AG09319 (cell line): ENCODE data around the gene GALC.

Source experiments
- DNase-seq: peaks from one replicate; pipeline ENCODE4 v3.0.0-alpha.2; 2010; ENCODE audit warnings: low read depth; ENCODE audit errors: extremely low read depth
- CTCF ChIP-seq: IDR thresholded peaks from 2 replicates; pipeline ENCODE4 v1.5.1; 2011; ENCODE audit warnings: low read depth, mild to moderate bottlenecking, inconsistent platforms, low read length, moderate library complexity

Gene GALC

GRCh38 chr14:87992718-87993628, at the start of gene GALC:
GALC (minus strand) TSS chr14:87993182; CDS start chr14:87993164, 18 bp downstream.
- no peak for TF ChIP-seq CTCF
- DNase-seq = peak; percentile 66

GRCh38 chr14:88040146-88040545, 47.2 kb upstream of the GALC start:
- DNase-seq = no peak
- no peak for TF ChIP-seq CTCF

DNA sequence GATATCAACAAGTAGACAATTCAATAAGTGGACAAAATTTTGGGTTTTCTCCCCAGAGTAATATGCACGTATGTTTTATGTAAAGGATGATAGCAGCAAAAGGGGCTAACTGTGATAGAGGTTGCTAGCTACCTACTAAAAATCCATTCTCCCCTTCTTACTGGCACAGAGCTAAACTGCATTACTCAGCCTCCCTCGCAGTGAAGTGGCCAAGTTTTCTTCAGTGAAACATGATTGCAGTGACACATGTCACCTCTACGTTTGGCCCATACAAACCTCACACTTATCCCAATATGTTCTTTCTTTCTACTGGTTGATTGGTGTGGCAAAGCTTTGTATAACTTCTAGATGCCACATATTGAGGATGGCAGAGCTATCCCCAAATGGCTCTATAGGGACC, 46.2 kb upstream of the GALC start:
- DNase-seq = no peak
- no peak for TF ChIP-seq CTCF

DNA sequence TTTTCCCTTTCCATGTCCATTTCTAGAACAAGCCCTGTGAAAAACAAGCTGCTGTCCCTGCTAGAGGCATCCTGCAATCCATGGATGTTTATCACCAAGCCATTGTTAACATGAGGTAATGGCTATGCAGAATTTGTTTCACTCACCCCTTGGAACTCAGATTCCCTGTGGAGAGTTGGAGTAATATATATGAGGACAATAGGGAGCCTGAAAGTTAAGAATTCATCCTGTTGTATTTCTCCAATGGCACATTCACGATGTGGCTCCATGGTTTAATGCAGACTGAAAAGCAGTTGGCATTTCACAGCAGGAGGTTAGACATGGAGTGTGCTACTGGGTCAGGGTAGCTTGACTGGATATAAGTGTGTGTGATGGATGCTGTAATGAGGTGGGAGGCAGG, 44.3 kb upstream of the GALC start:
- TF ChIP-seq CTCF = no peak
- no peak for DNase-seq

GRCh38 chr14:88036422-88036821, 43.4 kb upstream of the GALC start:
- TF ChIP-seq CTCF = no peak
- no peak for DNase-seq

DNA sequence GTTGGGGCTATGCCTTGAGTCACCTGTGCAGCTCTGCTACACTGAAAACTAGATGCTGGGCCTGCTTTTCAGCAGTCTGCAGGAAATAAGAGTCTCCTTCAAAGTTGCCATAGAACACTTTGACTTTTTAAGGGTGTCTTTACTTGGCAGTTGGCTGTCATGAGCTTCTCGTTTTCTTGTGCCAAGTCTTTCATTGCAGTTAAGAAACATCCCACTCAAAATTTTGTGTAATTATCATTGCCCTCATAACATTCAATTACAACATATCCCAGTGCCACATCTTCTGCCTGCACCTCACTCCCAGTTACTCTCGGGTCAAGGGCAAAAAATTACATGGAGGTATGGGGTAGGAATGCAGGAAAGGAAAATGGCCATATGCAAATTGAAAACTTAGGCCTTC, 41.1 kb upstream of the GALC start:
- no peak for DNase-seq
- TF ChIP-seq CTCF = no peak

DNA sequence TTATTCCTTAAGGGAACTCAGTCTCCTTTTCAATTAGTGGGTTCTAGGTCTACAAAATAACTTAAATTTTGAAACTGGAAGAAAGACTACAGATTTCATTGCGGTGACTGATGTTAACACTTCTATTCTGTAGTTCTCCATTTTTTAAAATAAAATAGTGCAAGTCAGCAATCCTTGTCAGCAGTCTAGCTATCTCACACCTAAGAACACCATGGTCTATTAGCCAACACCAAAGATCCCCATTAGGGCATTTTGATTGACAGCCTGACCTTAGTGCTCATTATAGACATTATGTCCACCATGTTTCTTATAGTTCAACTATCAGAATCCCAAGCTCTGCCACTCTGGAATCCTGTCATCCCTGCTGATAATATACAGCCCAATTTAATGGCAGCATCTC, 39.4 kb upstream of the GALC start:
- no peak for DNase-seq
- no peak for TF ChIP-seq CTCF
